NT2/D1 (cell line): ENCODE results near the gene RAB8A.

Experiments
- YY1 ChIP-seq: IDR thresholded peaks from 2 replicates; pipeline ENCODE4 v1.6.1; 2011; ENCODE audit not compliant: insufficient read length, insufficient read depth
- ZNF274 ChIP-seq: IDR thresholded peaks from 2 replicates; pipeline ENCODE4 v1.6.1; 2011; ENCODE audit warnings: mild to moderate bottlenecking, low read depth, low read length

- TF ChIP-seq YY1 (no peak), ZNF274 (no peak)
Observed at GRCh38 chr19:16062789-16063188, 48.9 kb upstream of the RAB8A start.
